ENCODE measurements around the gene DNM2. TPM values are rescaled to one million over a fixed set of nuclear protein-coding genes. Genes with fewer than 3 reads are reported as not detected.

The DNM2 gene
- total and polyA plus RNA-seq, 2 experiments from 2014 or later = 47.2 to 60.5 TPM

DNA sequence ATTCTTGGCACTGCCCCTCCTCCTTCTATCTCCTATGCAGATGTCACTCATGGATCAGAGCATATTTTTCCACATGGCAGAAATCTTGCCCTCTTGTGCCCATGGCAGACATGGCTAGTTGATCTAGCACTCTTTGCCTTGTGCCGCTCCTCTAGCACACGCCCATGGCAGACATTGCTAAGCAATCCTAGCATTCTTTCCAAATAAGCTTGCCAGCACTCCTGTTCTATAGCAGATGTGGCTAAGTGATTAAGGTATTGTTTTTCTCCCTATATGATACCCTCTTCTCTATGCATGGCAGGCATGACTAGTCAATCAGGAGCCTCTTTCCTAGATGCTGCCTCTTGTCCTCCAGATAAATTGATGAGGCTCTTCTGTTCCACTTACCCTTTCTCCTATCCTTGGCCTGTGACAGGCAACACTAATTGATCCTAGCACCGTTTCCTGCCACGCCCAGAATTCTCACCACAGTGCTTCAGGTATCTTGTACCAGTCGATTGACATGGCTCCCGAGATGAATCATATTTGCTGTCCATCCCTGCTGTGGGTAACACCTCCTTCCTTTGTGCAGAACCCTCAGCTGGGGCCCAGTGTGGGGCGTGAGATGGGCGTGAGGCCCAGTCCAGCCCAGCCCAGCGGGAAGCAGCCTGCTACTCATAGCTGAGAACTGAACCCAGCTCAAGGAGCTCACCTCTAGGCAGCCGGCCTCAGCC, 91.2 kb downstream of the DNM2 start:
- no peaks in the 10 kb centered on the region for H3K9me2 ChIP-seq (ENCODE audit: insufficient read depth)
- no peak overlapping the region for H3K27ac ChIP-seq
- no peaks in the 10 kb centered on the region for H3K27me3 ChIP-seq (replicated peaks; ENCODE audit: insufficient read depth)
- H4K20me1 ChIP-seq (ENCODE audit: insufficient read depth) = no peaks in the 10 kb centered on the region
- no peak overlapping the region for H2AFZ ChIP-seq
- H3K9me3 ChIP-seq (ENCODE audit: low read depth) = no peaks in the 10 kb centered on the region
- in situ Hi-C loops (cut with MboI) = no loop called here
- TF ChIP-seq EZH2phosphoT487 (IDR thresholded peaks at IDR 0.05; ENCODE audit: insufficient read depth, low read depth) (no peak), EZH2 (IDR thresholded peaks at IDR 0.05; ENCODE audit: insufficient read depth, poor library complexity, severe bottlenecking) (no peak)
- H3K79me2 ChIP-seq (ENCODE audit: insufficient read depth) = peaks cover 4% of the 10 kb centered on the region
- 94% methylated on average over 10 of the region's 10 CpGs for WGBS, 2 experiments (ENCODE audit: low coverage in 1 of 2, low lambda C conversion rate in 2 of 2, missing lambda C conversion rate in 2 of 2)
- H3F3A ChIP-seq (ENCODE audit: insufficient read depth) = peaks cover 34% of the 10 kb centered on the region
- H3K4me3 ChIP-seq = no peak overlapping the region
- DNase-seq = peak; percentile 46
- peaks cover 27% of the 10 kb centered on the region; the same call in 1 of the 2 replicates for H3K36me3 ChIP-seq (ENCODE audit: low read depth)
- peaks cover 16% of the 10 kb centered on the region for H3K4me1 ChIP-seq (ENCODE audit: insufficient read depth)
- no peak overlapping the region for H3K9ac ChIP-seq
- H3K4me2 ChIP-seq (ENCODE audit: unreplicated experiment) = no peak overlapping the region

DNA sequence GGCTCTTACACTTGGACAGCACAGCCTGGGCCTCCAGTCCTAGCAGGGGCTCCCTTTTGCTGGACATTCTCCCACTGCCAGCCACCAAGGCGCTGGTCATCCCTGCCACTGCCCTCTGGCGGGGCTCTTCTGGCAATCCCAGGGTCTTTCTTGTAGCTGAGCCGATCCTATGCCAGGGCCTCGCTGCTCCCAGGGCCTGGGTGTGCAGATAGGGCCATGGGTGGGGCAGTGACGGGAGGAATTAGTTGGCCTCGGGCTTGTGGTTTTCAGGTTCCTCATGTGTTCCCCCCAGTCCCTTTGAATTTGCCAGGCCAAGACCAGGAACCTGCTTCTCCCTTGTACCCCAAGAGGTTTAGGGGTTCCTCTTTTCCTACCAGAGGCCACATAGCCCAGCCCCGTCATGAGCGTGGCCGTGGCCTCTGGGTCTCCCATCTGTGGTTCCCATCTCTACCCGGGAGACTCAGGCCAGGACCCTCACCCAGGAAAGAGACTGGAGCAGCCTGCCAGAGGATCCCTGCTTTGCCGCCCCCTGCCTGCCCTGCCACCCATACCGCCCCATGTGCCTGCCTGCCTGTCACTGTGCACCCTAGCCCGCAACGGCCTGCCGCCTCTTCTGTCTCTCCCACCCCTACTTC, 91.9 kb downstream of the DNM2 start:
- Histone ChIP-seq H4K20me1 (ENCODE audit: insufficient read depth) (0 out of 2 replicates have a peak, but pooled peaks cover 2% of the 10 kb centered on the region), H3K9ac (no peak overlapping the region), H3K4me1 (ENCODE audit: insufficient read depth) (peaks cover 22% of the 10 kb centered on the region), H3K36me3 (ENCODE audit: low read depth) (peaks cover 27% of the 10 kb centered on the region; the same call in 1 of the 2 replicates), H3K9me3 (ENCODE audit: low read depth) (no peaks in the 10 kb centered on the region), H3K9me2 (ENCODE audit: insufficient read depth) (no peaks in the 10 kb centered on the region), H3F3A (ENCODE audit: insufficient read depth) (peaks cover 41% of the 10 kb centered on the region), H3K4me3 (no peak overlapping the region), H3K79me2 (ENCODE audit: insufficient read depth) (peaks cover 11% of the 10 kb centered on the region), H3K27me3 (replicated peaks; ENCODE audit: insufficient read depth) (no peaks in the 10 kb centered on the region), H3K4me2 (ENCODE audit: unreplicated experiment) (no peak overlapping the region), H2AFZ (no peak overlapping the region), H3K27ac (no peak overlapping the region)
- in situ Hi-C loops (cut with MboI) = no loop called here
- WGBS, 2 experiments (ENCODE audit: low coverage in 1 of 2, low lambda C conversion rate in 2 of 2, missing lambda C conversion rate in 2 of 2) = 96 to 97% methylated on average over 15 of the region's 15 CpGs
- no peak for DNase-seq
- no peak for TF ChIP-seq EZH2phosphoT487 (IDR thresholded peaks at IDR 0.05; ENCODE audit: insufficient read depth, low read depth)
- TF ChIP-seq EZH2 (IDR thresholded peaks at IDR 0.05; ENCODE audit: insufficient read depth, poor library complexity, severe bottlenecking) = no peak

DNA sequence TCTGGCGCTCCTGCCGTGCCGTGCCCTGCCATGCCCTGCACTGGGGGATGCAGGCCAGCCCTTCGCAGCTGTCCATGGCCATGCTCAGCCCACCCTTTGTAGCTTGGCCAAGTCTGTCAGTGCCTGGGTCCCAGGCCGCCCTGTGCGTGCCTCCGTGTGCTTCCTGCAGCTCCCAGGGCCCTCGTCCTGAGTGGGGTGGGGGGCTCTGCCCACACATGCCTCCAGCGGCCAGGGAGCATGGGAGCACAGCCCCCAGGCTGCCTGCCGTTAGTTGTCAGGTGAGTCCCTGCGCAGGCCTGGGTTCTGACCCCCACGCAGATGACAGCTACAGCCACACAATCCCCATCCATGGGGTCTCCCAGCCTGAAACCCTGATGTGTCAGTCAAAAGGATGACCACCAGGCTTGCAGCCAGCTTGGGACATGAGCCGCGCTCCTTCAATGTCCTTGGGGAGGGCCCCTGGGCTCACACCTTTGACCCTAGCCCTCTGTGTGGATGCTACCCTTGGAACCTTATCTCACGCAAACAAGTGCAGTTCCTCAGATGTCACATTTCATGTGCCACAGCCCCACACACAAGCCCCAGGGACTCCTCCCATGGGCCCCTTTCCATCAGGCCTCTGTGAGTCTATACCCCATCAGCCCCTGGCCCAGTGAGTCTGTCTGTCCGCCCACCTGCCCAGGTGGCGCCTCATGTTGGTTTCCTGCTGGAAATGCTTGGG, 93.7 kb downstream of the DNM2 start:
- no peak for TF ChIP-seq EZH2 (IDR thresholded peaks at IDR 0.05; ENCODE audit: insufficient read depth, poor library complexity, severe bottlenecking)
- no peak for TF ChIP-seq EZH2phosphoT487 (IDR thresholded peaks at IDR 0.05; ENCODE audit: insufficient read depth, low read depth)
- in situ Hi-C loops (cut with MboI) = no loop called here
- DNase-seq = no peak
- Histone ChIP-seq H3K27me3 (replicated peaks; ENCODE audit: insufficient read depth) (no peaks in the 10 kb centered on the region), H3K9me3 (ENCODE audit: low read depth) (no peaks in the 10 kb centered on the region), H3K36me3 (ENCODE audit: low read depth) (peaks cover 33% of the 10 kb centered on the region; the same call in 1 of the 2 replicates), H3K9me2 (ENCODE audit: insufficient read depth) (no peaks in the 10 kb centered on the region), H3K27ac (peak overlapping the region; percentile 99), H3K4me2 (ENCODE audit: unreplicated experiment) (no peak overlapping the region), H2AFZ (no peak overlapping the region), H4K20me1 (ENCODE audit: insufficient read depth) (0 out of 2 replicates have a peak, but pooled peaks cover 3% of the 10 kb centered on the region), H3K79me2 (ENCODE audit: insufficient read depth) (peaks cover 29% of the 10 kb centered on the region), H3F3A (ENCODE audit: insufficient read depth) (peaks cover 53% of the 10 kb centered on the region), H3K4me3 (no peak overlapping the region), H3K9ac (no peak overlapping the region), H3K4me1 (ENCODE audit: insufficient read depth) (peaks cover 32% of the 10 kb centered on the region)
- 82 to 92% methylated on average over 15 to 17 of the region's 17 CpGs for WGBS, 2 experiments (ENCODE audit: low coverage in 1 of 2, low lambda C conversion rate in 2 of 2, missing lambda C conversion rate in 2 of 2)

DNA sequence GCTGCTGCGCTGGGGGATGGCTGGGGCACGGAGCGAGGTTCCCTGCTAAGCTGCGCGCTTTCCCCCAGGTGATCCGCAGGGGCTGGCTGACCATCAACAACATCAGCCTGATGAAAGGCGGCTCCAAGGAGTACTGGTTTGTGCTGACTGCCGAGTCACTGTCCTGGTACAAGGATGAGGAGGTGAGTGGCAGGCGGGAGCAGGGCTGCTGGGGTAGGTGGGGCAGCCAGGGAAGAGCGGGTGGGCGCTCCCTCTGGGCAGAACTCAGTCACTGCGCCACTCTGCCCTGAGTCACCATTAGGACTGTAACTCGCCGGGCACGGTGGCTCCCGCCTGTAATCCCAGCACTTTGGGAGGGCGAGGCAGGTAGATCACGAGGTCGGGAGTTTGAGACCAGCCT, 94.3 kb downstream of the DNM2 start:
- Histone ChIP-seq H3K9me2 (ENCODE audit: insufficient read depth) (no peaks in the 10 kb centered on the region), H3K27me3 (replicated peaks; ENCODE audit: insufficient read depth) (no peaks in the 10 kb centered on the region), H4K20me1 (ENCODE audit: insufficient read depth) (0 out of 2 replicates have a peak, but pooled peaks cover 3% of the 10 kb centered on the region), H3K36me3 (ENCODE audit: low read depth) (peaks cover 33% of the 10 kb centered on the region; the same call in 1 of the 2 replicates), H3K79me2 (ENCODE audit: insufficient read depth) (peaks cover 35% of the 10 kb centered on the region), H3K4me3 (no peak overlapping the region), H3K9me3 (ENCODE audit: low read depth) (no peaks in the 10 kb centered on the region), H3K27ac (peak overlapping the region; percentile 99), H3K4me1 (ENCODE audit: insufficient read depth) (peaks cover 32% of the 10 kb centered on the region), H2AFZ (no peak overlapping the region), H3K4me2 (ENCODE audit: unreplicated experiment) (no peak overlapping the region), H3K9ac (no peak overlapping the region), H3F3A (ENCODE audit: insufficient read depth) (peaks cover 59% of the 10 kb centered on the region)
- TF ChIP-seq EZH2 (IDR thresholded peaks at IDR 0.05; ENCODE audit: insufficient read depth, poor library complexity, severe bottlenecking) (no peak), EZH2phosphoT487 (IDR thresholded peaks at IDR 0.05; ENCODE audit: insufficient read depth, low read depth) (no peak)
- in situ Hi-C loops (cut with MboI) = no loop called here
- 96 to 97% methylated on average over 15 to 19 of the region's 19 CpGs for WGBS, 2 experiments (ENCODE audit: low coverage in 1 of 2, low lambda C conversion rate in 2 of 2, missing lambda C conversion rate in 2 of 2)
- peak; percentile 19 for DNase-seq
